Lower lobe of right lung (tissue), 2 donors: ENCODE data around the gene HSPB6. TPM values are rescaled to one million over a fixed set of nuclear protein-coding genes. Genes with fewer than 3 reads are reported as not detected.

Experiments
- ATAC-seq, 2 donors: fragments of 200-7000 bp; cut with Tn5 transposase; one replicate each; pipeline ENCODE4 v1.9.1; 2020 to 2022; ENCODE audit warnings: mild to moderate bottlenecking in 2 of 2, moderate library complexity in 2 of 2
- DNase-seq: peaks from one replicate; pipeline ENCODE4 v3.0.0-alpha.2; 2020
- H3K27ac ChIP-seq: fragments of 200-600 bp; one replicate; pipeline ENCODE4 v1.8.0; 2022
- H3K27me3 ChIP-seq: fragments of 200-600 bp; one replicate; pipeline ENCODE4 v1.8.0; 2022; ENCODE audit warnings: low read depth
- H3K36me3 ChIP-seq: fragments of 200-600 bp; one replicate; pipeline ENCODE4 v1.8.0; 2022; ENCODE audit warnings: mild to moderate bottlenecking
- H3K4me1 ChIP-seq: fragments of 200-600 bp; one replicate; pipeline ENCODE4 v1.8.0; 2022
- H3K4me3 ChIP-seq: fragments of 200-600 bp; one replicate; pipeline ENCODE4 v1.8.0; 2022; ENCODE audit warnings: mild to moderate bottlenecking
- H3K9me3 ChIP-seq: fragments of 200-600 bp; one replicate; pipeline ENCODE4 v1.8.0; 2022
- intact Hi-C: fragments of 100-400 bp; cut with DNase I; formaldehyde crosslinking; loops from one replicate; pipeline ENCODE4 v1.11.0; 2022
- total RNA-seq: library from RNA; stranded (reverse); fragmentation: NEBNext Ultra II Directional; extraction: Animal tissue kit (Norgen Biotek cat#: 25700); gene quantifications from one replicate; pipeline ENCODE4 v1.2.1, GENCODE V29; 2021
- TF ChIP-seq, protein P1 (sequence below): fragments of 200-600 bp; IDR thresholded peaks from one replicate; pipeline ENCODE4 v1.8.0; 2022; ENCODE audit warnings: antibody characterized with exemption, mild to moderate bottlenecking
- donor health status: DM: no; HTN: yes; CAD: no; lungs with severe emphysema.

Gene HSPB6
- total RNA-seq, 1 donor from 2014 or later: 29.4 TPM

DNA sequence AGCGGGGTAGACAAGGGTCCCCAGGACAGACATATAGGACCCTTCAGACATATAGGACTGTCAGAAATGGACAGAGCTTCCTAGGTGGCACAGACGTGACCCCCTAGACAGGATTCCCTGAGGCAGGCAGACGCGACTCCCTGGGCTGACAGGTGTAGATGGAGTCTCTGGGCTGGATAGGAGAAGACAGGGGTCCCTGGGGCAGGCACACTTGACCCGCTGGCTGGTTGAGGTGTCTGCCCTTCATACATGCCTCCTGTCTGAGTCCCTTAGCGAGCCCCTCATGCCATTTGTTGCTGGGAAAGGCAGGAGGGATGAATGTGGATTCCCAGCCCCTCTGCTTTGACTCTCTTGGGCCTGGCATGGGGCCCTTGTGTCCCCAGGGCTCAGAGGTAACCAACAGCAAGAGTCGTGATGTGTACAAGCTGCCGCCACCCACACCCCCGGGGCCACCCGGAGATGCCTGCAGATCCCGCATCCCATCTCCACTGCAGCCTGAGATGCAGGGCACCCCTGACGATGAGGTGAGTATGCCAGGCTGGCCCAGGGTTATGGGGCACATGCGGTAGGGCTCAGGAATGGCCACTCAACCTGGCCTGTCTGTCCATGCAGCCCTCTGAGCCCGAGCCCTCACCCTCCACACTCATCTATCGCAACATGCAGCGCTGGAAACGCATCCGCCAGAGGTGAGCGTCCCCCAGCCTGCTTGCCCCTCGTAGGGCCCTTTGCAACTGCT lies 3.0 kb downstream of the HSPB6 start:
- Histone ChIP-seq H3K4me1 (peaks cover 33% of the 10 kb centered on the region), H3K36me3 (peaks cover 36% of the 10 kb centered on the region), H3K27ac (no peak overlapping the region), H3K27me3 (no peaks in the 10 kb centered on the region), H3K9me3 (no peaks in the 10 kb centered on the region), H3K4me3 (no peak overlapping the region)
- intact Hi-C loops: no loop called here
- DNase-seq (no peak), ATAC-seq (no peak)
- TF ChIP-seq, protein P1, sequence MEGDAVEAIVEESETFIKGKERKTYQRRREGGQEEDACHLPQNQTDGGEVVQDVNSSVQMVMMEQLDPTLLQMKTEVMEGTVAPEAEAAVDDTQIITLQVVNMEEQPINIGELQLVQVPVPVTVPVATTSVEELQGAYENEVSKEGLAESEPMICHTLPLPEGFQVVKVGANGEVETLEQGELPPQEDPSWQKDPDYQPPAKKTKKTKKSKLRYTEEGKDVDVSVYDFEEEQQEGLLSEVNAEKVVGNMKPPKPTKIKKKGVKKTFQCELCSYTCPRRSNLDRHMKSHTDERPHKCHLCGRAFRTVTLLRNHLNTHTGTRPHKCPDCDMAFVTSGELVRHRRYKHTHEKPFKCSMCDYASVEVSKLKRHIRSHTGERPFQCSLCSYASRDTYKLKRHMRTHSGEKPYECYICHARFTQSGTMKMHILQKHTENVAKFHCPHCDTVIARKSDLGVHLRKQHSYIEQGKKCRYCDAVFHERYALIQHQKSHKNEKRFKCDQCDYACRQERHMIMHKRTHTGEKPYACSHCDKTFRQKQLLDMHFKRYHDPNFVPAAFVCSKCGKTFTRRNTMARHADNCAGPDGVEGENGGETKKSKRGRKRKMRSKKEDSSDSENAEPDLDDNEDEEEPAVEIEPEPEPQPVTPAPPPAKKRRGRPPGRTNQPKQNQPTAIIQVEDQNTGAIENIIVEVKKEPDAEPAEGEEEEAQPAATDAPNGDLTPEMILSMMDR: no peak

DNA sequence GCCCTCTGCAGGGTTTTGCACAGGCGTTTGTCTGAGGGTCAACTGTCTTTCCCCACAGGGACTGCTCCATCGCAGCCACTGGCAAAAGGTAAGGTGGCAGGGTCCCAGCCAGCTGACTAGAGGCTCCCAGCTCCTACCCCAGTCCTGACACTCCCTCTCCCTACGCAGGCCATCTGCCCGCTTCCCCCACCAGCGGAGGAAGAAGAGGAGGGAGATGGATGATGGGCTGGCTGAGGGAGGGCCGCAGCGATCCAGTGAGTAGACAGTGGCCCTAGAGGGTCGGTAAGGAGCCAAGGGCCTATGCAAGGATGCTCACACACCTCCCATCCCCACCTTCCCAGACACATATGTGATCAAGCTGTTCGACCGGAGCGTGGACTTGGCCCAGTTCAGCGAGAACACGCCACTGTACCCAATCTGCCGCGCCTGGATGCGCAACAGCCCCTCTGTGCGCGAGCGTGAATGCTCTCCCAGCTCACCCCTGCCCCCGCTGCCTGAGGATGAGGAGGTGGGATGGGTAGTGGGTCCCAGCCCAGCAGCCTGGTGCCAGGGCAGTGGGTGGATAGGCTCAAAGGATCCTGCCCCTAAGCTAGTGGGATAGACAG lies 4.0 kb downstream of the HSPB6 start:
- intact Hi-C loops: no loop called here
- ATAC-seq (no peak), DNase-seq (no peak)
- TF ChIP-seq, protein P1: no peak
- peaks cover 36% of the 10 kb centered on the region for H3K36me3 ChIP-seq
- H3K9me3 ChIP-seq: no peaks in the 10 kb centered on the region
- no peak overlapping the region for H3K4me3 ChIP-seq
- peaks cover 32% of the 10 kb centered on the region for H3K4me1 ChIP-seq
- no peak overlapping the region for H3K27ac ChIP-seq
- H3K27me3 ChIP-seq: no peaks in the 10 kb centered on the region

DNA sequence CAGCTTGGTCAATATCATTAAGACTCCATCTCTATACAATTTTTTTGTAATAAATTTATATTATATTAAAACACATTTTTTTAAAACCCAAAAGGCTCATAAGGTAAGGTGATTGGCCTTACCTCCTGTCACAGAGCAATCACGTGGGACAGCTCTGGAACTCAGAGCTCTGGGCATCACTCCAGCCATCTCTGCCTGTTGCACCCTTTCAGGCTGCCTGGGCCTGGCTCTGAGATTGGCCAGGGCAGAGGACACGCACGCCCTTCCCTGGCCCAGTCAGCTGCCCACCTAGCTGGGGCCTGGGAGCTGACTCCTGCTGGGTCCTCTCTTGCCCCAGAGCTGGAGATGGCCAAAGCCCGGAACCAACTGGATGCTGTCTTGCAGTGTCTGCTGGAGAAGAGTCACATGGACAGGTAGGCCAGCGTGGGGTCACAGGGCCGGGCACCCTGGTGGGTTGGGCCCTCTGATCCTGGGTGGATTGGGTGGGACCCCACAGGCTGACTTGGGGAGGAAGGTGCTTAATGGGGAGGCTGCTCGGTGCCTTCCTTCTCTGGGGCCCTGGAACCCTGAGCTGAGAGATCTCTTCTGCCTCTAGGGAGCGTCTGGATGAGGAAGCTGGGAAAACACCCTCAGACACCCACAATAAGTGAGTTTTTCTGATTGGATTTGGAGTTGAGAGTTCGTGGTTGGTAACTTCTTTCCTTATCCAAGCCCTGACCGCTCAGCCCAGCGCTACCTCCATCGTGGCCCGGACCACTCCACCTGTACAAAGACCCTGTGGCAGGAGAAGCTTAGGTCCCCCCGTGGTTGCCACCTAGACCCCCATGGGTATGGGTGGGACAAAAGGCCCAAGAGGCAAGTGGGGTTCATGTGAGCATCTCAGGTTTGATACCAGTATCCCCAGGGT lies 4.7 kb downstream of the HSPB6 start:
- H3K27me3 ChIP-seq: no peaks in the 10 kb centered on the region
- no peak overlapping the region for H3K27ac ChIP-seq
- DNase-seq (no peak), ATAC-seq (no peak)
- TF ChIP-seq, protein P1: no peak
- no peak overlapping the region for H3K4me3 ChIP-seq
- intact Hi-C loops: no loop called here
- no peaks in the 10 kb centered on the region for H3K9me3 ChIP-seq
- peaks cover 30% of the 10 kb centered on the region for H3K4me1 ChIP-seq
- H3K36me3 ChIP-seq: peaks cover 36% of the 10 kb centered on the region

DNA sequence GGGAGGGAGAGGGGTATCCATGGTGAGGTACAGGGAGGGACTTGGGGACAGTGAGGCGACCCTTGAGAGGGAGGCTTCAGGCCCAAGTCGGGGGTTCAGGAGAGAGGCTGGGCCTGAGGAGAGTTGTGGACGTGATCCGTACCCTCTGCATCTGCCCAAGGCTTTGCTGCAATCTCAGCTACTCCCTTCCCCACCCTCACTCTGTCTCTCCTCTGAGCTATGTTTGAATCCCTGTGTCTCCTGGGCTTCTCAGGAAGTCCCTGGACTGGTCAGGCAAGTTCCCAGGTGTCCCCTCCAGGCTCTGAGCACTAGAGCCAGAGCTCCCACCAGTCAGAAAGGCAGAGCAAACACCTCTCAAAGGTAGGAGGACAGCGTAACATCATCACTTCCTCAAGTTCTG lies 6.7 kb downstream of the HSPB6 start:
- no peaks in the 10 kb centered on the region for H3K9me3 ChIP-seq
- DNase-seq: no peak
- ATAC-seq: no peak
- intact Hi-C loops: no loop called here
- peaks cover 26% of the 10 kb centered on the region for H3K4me1 ChIP-seq
- peaks cover 36% of the 10 kb centered on the region for H3K36me3 ChIP-seq
- no peak overlapping the region for H3K4me3 ChIP-seq
- no peaks in the 10 kb centered on the region for H3K27me3 ChIP-seq
- H3K27ac ChIP-seq: no peak overlapping the region
- TF ChIP-seq, protein P1: no peak
